AG09319 (cell line): Measurements from ENCODE around the gene TATDN2.

Experiments used
- DNase-seq: peaks from one replicate; pipeline ENCODE4 v3.0.0-alpha.2; 2010; ENCODE audit warnings: low read depth; ENCODE audit errors: extremely low read depth
- TF ChIP-seq, protein P1 (sequence below): IDR thresholded peaks from 2 replicates; pipeline ENCODE4 v1.5.1; 2011; ENCODE audit warnings: low read depth, mild to moderate bottlenecking, inconsistent platforms, low read length, moderate library complexity

The TATDN2 gene

DNA sequence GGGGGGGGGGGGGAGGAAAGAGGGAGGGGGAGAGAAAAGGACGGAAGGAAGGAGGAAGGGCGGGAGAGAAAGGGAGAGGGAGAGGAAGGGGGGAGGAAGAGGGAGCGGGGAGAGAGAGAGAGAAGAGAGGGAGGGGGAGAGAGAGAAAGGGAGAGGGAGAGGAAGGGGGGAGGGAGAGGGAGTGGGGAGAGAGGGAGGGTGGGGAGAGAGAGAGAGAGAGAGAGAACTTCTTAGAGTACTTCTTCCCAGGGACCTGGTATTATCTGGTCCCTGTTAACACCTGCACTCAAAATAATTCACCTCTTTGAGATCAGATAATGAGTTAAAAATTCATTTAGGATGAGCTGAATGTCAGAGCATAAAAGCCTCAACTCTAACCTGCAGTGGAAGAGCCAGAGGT, 71.5 kb downstream of the TATDN2 start:
- DNase-seq, result no peak
- TF ChIP-seq, protein P1, sequence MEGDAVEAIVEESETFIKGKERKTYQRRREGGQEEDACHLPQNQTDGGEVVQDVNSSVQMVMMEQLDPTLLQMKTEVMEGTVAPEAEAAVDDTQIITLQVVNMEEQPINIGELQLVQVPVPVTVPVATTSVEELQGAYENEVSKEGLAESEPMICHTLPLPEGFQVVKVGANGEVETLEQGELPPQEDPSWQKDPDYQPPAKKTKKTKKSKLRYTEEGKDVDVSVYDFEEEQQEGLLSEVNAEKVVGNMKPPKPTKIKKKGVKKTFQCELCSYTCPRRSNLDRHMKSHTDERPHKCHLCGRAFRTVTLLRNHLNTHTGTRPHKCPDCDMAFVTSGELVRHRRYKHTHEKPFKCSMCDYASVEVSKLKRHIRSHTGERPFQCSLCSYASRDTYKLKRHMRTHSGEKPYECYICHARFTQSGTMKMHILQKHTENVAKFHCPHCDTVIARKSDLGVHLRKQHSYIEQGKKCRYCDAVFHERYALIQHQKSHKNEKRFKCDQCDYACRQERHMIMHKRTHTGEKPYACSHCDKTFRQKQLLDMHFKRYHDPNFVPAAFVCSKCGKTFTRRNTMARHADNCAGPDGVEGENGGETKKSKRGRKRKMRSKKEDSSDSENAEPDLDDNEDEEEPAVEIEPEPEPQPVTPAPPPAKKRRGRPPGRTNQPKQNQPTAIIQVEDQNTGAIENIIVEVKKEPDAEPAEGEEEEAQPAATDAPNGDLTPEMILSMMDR, result no peak

DNA sequence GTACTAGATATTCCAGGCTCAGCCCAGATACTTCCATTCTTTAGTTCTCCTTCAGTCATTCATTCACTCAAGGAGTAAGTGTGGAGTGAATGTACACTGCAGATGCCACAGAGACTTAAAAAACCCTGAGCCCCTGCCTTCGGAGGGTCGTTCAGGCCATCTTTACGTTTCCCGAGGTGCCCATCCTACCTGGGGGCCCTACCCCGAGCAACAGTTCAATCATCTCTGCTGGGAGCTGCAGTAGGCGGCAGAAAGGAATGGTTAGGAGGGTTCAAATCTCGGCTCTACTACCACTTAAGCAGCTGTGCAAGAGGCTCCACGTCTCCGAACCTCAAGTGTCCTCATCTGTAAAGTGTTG, 72.0 kb downstream of the TATDN2 start:
- no peak for DNase-seq
- TF ChIP-seq, protein P1, result no peak

DNA sequence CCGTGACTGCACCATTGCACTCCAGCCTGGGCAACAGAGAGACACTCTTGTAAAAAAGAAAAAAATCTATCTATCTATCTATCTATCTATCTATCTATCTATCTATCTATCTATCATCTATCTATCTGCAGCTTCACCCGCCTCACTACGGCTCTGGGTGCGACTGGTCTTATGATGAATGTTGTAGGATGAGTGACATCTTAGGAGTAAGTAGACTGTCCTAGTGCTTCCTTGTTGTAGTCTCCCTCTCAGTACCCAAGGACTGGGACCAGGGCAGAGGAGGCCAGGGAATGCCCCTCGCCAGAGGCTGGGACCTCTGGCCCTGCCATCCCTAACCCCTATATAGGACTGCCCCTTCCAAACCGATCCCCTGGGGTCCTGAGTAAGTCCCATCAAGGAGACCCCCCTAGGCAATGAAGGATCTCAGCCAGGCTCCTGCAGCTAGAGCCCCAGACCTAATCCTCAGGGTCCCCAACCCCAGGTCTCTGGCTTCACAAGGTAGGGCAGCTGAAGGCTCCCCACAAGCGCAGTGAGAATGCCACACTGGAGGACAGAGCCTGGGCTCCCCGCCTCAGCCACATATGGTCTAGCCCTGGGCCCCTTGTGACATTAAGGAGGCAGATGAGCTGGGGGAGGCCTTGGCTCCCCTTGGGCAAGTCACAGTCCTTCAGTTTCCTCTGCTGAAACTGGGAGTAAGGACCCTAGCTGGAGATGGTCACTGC, 73.5 kb downstream of the TATDN2 start:
- TF ChIP-seq, protein P1, result no peak
- no peak for DNase-seq

DNA sequence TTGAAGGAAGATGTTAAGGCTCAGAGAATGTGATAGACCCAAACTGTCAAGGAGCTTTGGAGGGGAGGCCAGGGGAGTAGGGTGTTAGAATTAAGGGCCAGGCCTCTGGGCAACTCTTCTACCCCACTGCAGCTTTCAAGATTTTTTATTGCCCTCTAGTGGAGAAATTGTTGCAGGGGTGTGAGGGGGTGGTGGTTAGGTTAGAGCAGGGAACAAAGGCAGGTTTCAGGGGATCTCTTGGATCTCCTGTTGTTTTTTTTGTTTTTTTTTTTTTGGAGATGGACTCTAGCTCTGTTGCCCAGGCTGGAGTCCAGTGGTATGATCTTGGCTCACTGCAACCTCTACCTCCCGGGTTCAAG, 74.1 kb downstream of the TATDN2 start:
- TF ChIP-seq, protein P1, result no peak; the same call in 1 of the 2 replicates
- no peak for DNase-seq

DNA sequence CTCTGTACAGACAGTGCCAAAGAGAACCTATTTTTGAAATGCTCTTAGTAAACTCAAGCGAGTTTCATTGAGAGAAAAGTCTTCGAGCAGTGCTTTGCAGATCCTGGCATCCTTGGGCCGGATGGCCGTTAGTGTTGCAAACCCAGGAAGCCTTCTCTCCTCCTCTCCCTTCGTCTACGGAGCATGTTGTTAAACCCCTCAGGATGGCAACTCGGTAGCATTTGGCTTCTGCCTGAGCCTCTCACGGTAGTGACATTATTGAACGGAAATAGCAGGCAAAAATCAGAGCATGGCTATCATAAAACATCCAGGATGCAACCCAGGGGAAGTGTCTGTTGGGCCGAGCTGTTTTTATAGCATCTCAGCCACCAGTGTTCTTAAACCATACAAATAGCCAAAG, 79.3 kb downstream of the TATDN2 start:
- TF ChIP-seq, protein P1, result no peak
- no peak for DNase-seq

DNA sequence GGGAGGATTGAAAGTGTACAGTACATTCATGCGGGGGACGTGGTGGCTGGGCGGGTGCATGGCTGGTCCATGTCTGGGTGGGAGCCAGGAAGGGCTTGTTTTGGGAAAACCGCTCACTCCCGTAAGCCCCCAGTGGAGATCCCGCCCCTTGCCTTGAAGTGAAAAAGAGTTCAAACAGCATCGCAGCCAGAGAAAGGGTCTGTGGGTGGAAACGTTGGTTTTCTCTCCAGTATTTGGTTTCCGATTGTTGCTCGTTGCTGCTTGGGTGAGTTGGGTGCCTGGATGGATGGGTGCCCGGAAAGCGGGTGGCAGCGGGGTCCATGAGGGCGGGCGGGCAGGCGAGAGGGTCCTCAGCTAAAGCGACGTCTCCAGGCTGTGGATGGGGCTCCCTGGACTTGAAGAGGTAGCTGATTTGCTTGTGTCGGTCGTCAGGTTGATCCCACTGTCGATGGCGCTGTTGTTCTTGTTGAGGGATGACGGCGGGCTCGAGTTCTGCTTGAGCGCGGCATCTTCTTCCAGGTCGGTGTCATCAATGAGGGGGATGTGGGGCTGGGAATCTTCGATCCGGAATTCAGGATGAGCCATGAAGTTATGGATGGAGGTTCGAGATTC, 80.3 kb downstream of the TATDN2 start:
- TF ChIP-seq, protein P1, result no peak
- DNase-seq, result no peak

DNA sequence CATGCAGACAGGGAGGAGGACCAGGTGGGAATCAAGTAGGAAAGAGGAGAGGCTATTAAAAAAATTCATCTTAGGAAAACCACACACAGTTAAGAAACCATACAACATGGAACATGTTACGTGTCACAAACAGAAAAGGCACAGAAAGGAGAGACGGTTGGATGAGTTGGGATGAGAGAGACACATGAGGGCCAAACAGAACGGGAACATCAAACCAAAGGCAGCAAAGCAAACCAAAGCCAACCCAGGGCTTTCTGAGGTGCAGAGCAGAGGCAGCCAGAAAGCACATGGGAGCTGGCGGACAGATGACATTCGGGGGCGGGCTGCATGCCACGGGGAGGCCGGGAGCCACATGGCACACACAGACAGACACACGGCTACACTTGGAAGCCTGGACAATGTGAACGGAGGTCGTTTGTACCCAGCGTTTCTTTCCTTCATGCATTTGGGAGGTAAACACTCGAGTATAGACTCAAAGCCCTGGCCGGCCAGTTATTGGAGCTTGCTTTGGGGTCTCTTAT, 81.3 kb downstream of the TATDN2 start:
- DNase-seq, result no peak

More for the DNA sequence above, 81.3 kb downstream of the TATDN2 start:
- TF ChIP-seq, protein P1, result no peak
